H9 (cell line): Measurements from ENCODE around the gene TMEM208. TPM values are rescaled to one million over a fixed set of nuclear protein-coding genes. Genes with fewer than 3 reads are reported as not detected.

ENCODE experiments used
- DNase-seq: peaks from one replicate; pipeline ENCODE4 v3.0.0-alpha.2; 2017
- H2AFZ ChIP-seq: one replicate; pipeline ENCODE4 v1.6.1; 2013; ENCODE audit warnings: mild to moderate bottlenecking, low read length, control low read depth, moderate library complexity
- H2AK5ac ChIP-seq: 2 replicates; pipeline ENCODE4 v1.6.1; 2013; ENCODE audit warnings: low read length, control low read depth, mixed read lengths; ENCODE audit not compliant: insufficient read length
- H2BK120ac ChIP-seq: one replicate; pipeline ENCODE4 v1.6.1; 2013; ENCODE audit warnings: low read depth, mild to moderate bottlenecking, low read length, control low read depth, inconsistent platforms; ENCODE audit not compliant: poor library complexity, severe bottlenecking
- H2BK12ac ChIP-seq: 2 replicates; pipeline ENCODE4 v1.6.1; 2013; ENCODE audit warnings: low read length, control low read depth, mixed read lengths, low read depth; ENCODE audit not compliant: insufficient read length
- H2BK15ac ChIP-seq: 2 replicates; pipeline ENCODE4 v1.6.1; 2013; ENCODE audit warnings: low read depth, low read length, control low read depth
- H2BK20ac ChIP-seq: one replicate; pipeline ENCODE4 v1.6.1; 2013; ENCODE audit warnings: low read depth, mild to moderate bottlenecking, low read length, control low read depth, inconsistent platforms; ENCODE audit not compliant: poor library complexity, severe bottlenecking
- H2BK5ac ChIP-seq: 2 replicates; pipeline ENCODE4 v1.6.1; 2013; ENCODE audit warnings: low read length, control low read depth, mixed read lengths; ENCODE audit not compliant: insufficient read length
- H3K14ac ChIP-seq: 2 replicates; pipeline ENCODE4 v1.6.1; 2013; ENCODE audit warnings: low read length, control low read depth; ENCODE audit not compliant: insufficient read depth
- H3K18ac ChIP-seq: 2 replicates; pipeline ENCODE4 v1.6.1; 2013; ENCODE audit warnings: low read depth, mild to moderate bottlenecking, mixed read lengths, low read length, control low read depth; ENCODE audit not compliant: insufficient read length
- H3K23ac ChIP-seq: 2 replicates; pipeline ENCODE4 v1.6.1; 2013; ENCODE audit warnings: low read length, control low read depth, mixed read lengths, low read depth; ENCODE audit not compliant: insufficient read length
- H3K23me2 ChIP-seq: 2 replicates; pipeline ENCODE4 v1.6.1; 2013; ENCODE audit warnings: low read depth, mild to moderate bottlenecking, mixed read lengths, low read length, control low read depth; ENCODE audit not compliant: insufficient read length, poor library complexity, severe bottlenecking
- H3K27ac ChIP-seq: 2 replicates; pipeline ENCODE4 v1.5.1; 2013; ENCODE audit warnings: low read length, control low read depth, mixed read lengths, low read depth; ENCODE audit not compliant: insufficient read length
- H3K27me3 ChIP-seq: 2 replicates; pipeline ENCODE4 v1.6.1; 2013; ENCODE audit warnings: low read length, control low read depth, inconsistent platforms; ENCODE audit not compliant: insufficient read depth
- H3K4ac ChIP-seq: 2 replicates; pipeline ENCODE4 v1.6.1; 2013; ENCODE audit warnings: low read depth, mild to moderate bottlenecking, control low read depth, inconsistent platforms, low read length, moderate library complexity
- H3K4me1 ChIP-seq: 2 replicates; pipeline ENCODE4 v1.6.1; 2013; ENCODE audit warnings: low read length, control low read depth, inconsistent platforms; ENCODE audit not compliant: insufficient read depth
- H3K4me2 ChIP-seq: 2 replicates; pipeline ENCODE4 v1.6.1; 2013; ENCODE audit warnings: low read length, control low read depth, mixed read lengths; ENCODE audit not compliant: insufficient read length, insufficient read depth
- H3K56ac ChIP-seq: 2 replicates; pipeline ENCODE4 v1.6.1; 2013; ENCODE audit warnings: low read depth, mild to moderate bottlenecking, mixed read lengths, low read length, control low read depth; ENCODE audit not compliant: insufficient read length
- H3K79me1 ChIP-seq: 2 replicates; pipeline ENCODE4 v1.6.1; 2013; ENCODE audit warnings: low read depth, mild to moderate bottlenecking, moderate library complexity, low read length, control low read depth, inconsistent platforms; ENCODE audit not compliant: insufficient read depth, poor library complexity, severe bottlenecking
- H3K79me2 ChIP-seq: 2 replicates; pipeline ENCODE4 v1.6.1; 2013; ENCODE audit warnings: low read length, control low read depth, inconsistent platforms; ENCODE audit not compliant: insufficient read depth
- H3K9ac ChIP-seq: 2 replicates; pipeline ENCODE4 v1.6.1; 2013; ENCODE audit warnings: low read length, control low read depth, mixed read lengths; ENCODE audit not compliant: insufficient read length; ENCODE audit errors: extremely low read depth
- H3K9me3 ChIP-seq: one replicate; pipeline ENCODE4 v1.6.1; 2013; ENCODE audit warnings: low read depth, low read length, inconsistent platforms; ENCODE audit not compliant: control insufficient read depth
- H3T11ph ChIP-seq: one replicate; pipeline ENCODE4 v1.6.1; 2013; ENCODE audit warnings: mild to moderate bottlenecking, low read length, control low read depth, inconsistent platforms
- H4K20me1 ChIP-seq: one replicate; pipeline ENCODE4 v1.6.1; 2013; ENCODE audit not compliant: control insufficient read depth, insufficient read length, insufficient read depth
- H4K5ac ChIP-seq: 2 replicates; pipeline ENCODE4 v1.6.1; 2013; ENCODE audit warnings: low read depth, mild to moderate bottlenecking, mixed read lengths, low read length, control low read depth; ENCODE audit not compliant: insufficient read length
- H4K8ac ChIP-seq: replicated peaks from 2 replicates; pipeline ENCODE4 v1.6.1; 2013; ENCODE audit warnings: low read length, control low read depth, mixed read lengths, low read depth; ENCODE audit not compliant: insufficient read length
- H4K91ac ChIP-seq: 2 replicates; pipeline ENCODE4 v1.6.1; 2013; ENCODE audit warnings: low read depth, mild to moderate bottlenecking, moderate library complexity, mixed read lengths, low read length, control low read depth; ENCODE audit not compliant: insufficient read length
- H3K27ac Mint-ChIP-seq, 3 experiments: 2 replicates in 2 of 3; 3 replicates in 1 of 3; pipeline ENCODE4 v1.8.0; 2020 to 2021; ENCODE audit warnings: mixed read lengths in 3 of 3, mild to moderate bottlenecking in 1 of 3, moderate library complexity in 1 of 3
- H3K27me3 Mint-ChIP-seq: 2 replicates; pipeline ENCODE4 v1.8.0; 2021; ENCODE audit warnings: low read depth, mild to moderate bottlenecking, moderate library complexity, mixed read lengths
- H3K36me3 Mint-ChIP-seq, 3 experiments: 2 replicates in 2 of 3; 3 replicates in 1 of 3; pipeline ENCODE4 v1.8.0; 2020 to 2021; ENCODE audit warnings: low read depth in 3 of 3, mixed read lengths in 3 of 3; ENCODE audit not compliant: insufficient read depth in 1 of 3
- H3K4me1 Mint-ChIP-seq, 2 experiments: 2 replicates each; pipeline ENCODE4 v1.8.0; 2020; ENCODE audit warnings: mixed read lengths in 2 of 2
- H3K4me3 Mint-ChIP-seq, 2 experiments: 2 replicates in 1 of 2; 3 replicates in 1 of 2; pipeline ENCODE4 v1.8.0; 2020 to 2021; ENCODE audit warnings: mild to moderate bottlenecking in 2 of 2, mixed read lengths in 2 of 2, moderate library complexity in 1 of 2
- H3K9me3 Mint-ChIP-seq, 2 experiments: 2 replicates in 1 of 2; 3 replicates in 1 of 2; pipeline ENCODE4 v1.8.0; 2020; ENCODE audit warnings: mild to moderate bottlenecking in 2 of 2, mixed read lengths in 2 of 2, moderate library complexity in 1 of 2
- CTCF ChIP-seq: fragments of 200-600 bp; sonication (generic); conservative IDR thresholded peaks from 3 replicates; pipeline ENCODE4 v1.8.0; 2021; ENCODE audit warnings: antibody characterized with exemption, mild to moderate bottlenecking
- WGBS: extraction: QIAGEN DNeasy Blood & Tissue Kit; methylation state at CpG from one replicate; pipeline ENCODE4 v1.1.7; 2013; ENCODE audit warnings: missing lambda C conversion rate, low lambda C conversion rate, mixed read lengths; ENCODE audit not compliant: insufficient read length; ENCODE audit errors: extremely low coverage; 5-methylcytosine and 5-hydroxymethylcytosine counted together
- total RNA-seq: library from RNA; stranded (reverse); gene quantifications from 2 replicates; pipeline ENCODE4 v1.2.1, GENCODE V29; 2021

Gene TMEM208
- total RNA-seq, 1 experiment from 2014 or later: 42.6 TPM

GRCh38 chr16:67223992-67224391 lies 2.9 kb upstream of the TMEM208 start:
- H3K9me3 ChIP-seq: no peaks in the 10 kb centered on the region
- no peak overlapping the region for H3K56ac ChIP-seq
- no peak overlapping the region for H2BK15ac ChIP-seq
- H2BK120ac ChIP-seq: no peak overlapping the region
- H3K27me3 ChIP-seq: no peaks in the 10 kb centered on the region
- H3K4ac ChIP-seq: no peak overlapping the region
- H3K14ac ChIP-seq: no peak overlapping the region
- H3K4me1 ChIP-seq: peaks cover 4% of the 10 kb centered on the region
- H4K20me1 ChIP-seq: no peaks in the 10 kb centered on the region
- DNase-seq: no peak
- no peak overlapping the region for H2BK5ac ChIP-seq
- no peak overlapping the region for H2AK5ac ChIP-seq
- H3K9me3 Mint-ChIP-seq: no peaks in the 10 kb centered on the region; a peak in 1 of 5 replicates
- no peak overlapping the region for H2BK12ac ChIP-seq
- no peak overlapping the region for H3K18ac ChIP-seq
- H3K27ac ChIP-seq: no peak overlapping the region
- peaks cover 23% of the 10 kb centered on the region for H3K27me3 Mint-ChIP-seq
- no peak overlapping the region for H3K23ac ChIP-seq
- H3K79me1 ChIP-seq: peaks cover 3% of the 10 kb centered on the region
- H3T11ph ChIP-seq: no peak overlapping the region
- H3K4me2 ChIP-seq: no peak overlapping the region
- H3K4me1 Mint-ChIP-seq: peaks cover 17 to 20% of the 10 kb centered on the region in 2 experiments
- peaks cover 15% of the 10 kb centered on the region for H3K23me2 ChIP-seq
- no peak overlapping the region for H4K91ac ChIP-seq
- no peak overlapping the region for H3K27ac Mint-ChIP-seq
- H3K9ac ChIP-seq: no peak overlapping the region
- peaks cover 2 to 18% (median 16%) of the 10 kb centered on the region in 3 experiments; a peak in 5 of 7 replicates for H3K36me3 Mint-ChIP-seq
- no peak overlapping the region for H2BK20ac ChIP-seq
- no peak overlapping the region for H4K8ac ChIP-seq
- no peak overlapping the region for H3K4me3 Mint-ChIP-seq
- H2AFZ ChIP-seq: no peak overlapping the region
- H4K5ac ChIP-seq: no peak overlapping the region
- WGBS: no CpG with 5 or more reads among the region's 3 CpGs
- TF ChIP-seq CTCF: no peak
- peaks cover 5% of the 10 kb centered on the region; the same call in 1 of the 2 replicates for H3K79me2 ChIP-seq
